OCI-LY3 (cell line): ENCODE measurements around the gene LASP1.

ENCODE experiments used
- H2AFZ ChIP-seq: fragments of 200-600, 300-600 bp; shearing (Covaris generic); 2 replicates; pipeline ENCODE4 v1.6.0; 2014; ENCODE audit warnings: antibody characterized with exemption, low read depth, low read length
- H3K27ac ChIP-seq: fragments of 200-600, 300-600 bp; sonication (generic); 2 replicates; pipeline ENCODE4 v1.5.1; 2014; ENCODE audit warnings: mild to moderate bottlenecking, low read length, moderate library complexity, mixed read lengths
- H3K27me3 ChIP-seq: fragments of 200-600, 300-600 bp; sonication (generic); 2 replicates; pipeline ENCODE4 v1.6.1; 2014; ENCODE audit warnings: low read depth, low read length, mixed read lengths
- H3K36me3 ChIP-seq: fragments of 200-600, 300-600 bp; sonication (generic); replicated peaks from 2 replicates; pipeline ENCODE3; 2014; ENCODE audit warnings: low read depth, low read length, mixed read lengths
- H3K4me1 ChIP-seq: fragments of 300-600, 200-600 bp; sonication (generic); 2 replicates; pipeline ENCODE4 v1.6.1; 2014; ENCODE audit warnings: low read length, mixed read lengths
- H3K4me2 ChIP-seq: fragments of 200-600, 300-600 bp; sonication (generic); 2 replicates; pipeline ENCODE4 v1.6.1; 2014; ENCODE audit warnings: low read length, mixed read lengths
- H3K4me3 ChIP-seq: fragments of 300-600, 200-600 bp; sonication (generic); 2 replicates; pipeline ENCODE4 v1.5.1; 2014; ENCODE audit warnings: antibody characterized with exemption, mild to moderate bottlenecking, low read length, moderate library complexity
- H3K79me2 ChIP-seq: fragments of 300-600, 200-600 bp; shearing (Covaris generic); 2 replicates; pipeline ENCODE4 v1.6.1; 2014; ENCODE audit warnings: mild to moderate bottlenecking, low read length, mixed read lengths
- H3K9ac ChIP-seq: fragments of 300-600, 200-600 bp; shearing (Covaris generic); 2 replicates; pipeline ENCODE4 v1.6.0; 2014; ENCODE audit warnings: mild to moderate bottlenecking, low read length, moderate library complexity
- H3K9me3 ChIP-seq: fragments of 200-600, 300-600 bp; shearing (Covaris generic); 2 replicates; pipeline ENCODE4 v1.6.1; 2014; ENCODE audit warnings: low read length, mixed read lengths; ENCODE audit not compliant: insufficient read depth
- H4K20me1 ChIP-seq: fragments of 200-600, 300-600 bp; sonication (generic); 2 replicates; pipeline ENCODE4 v1.6.1; 2016; ENCODE audit warnings: low read length, mixed read lengths; ENCODE audit not compliant: insufficient read depth
- CTCF ChIP-seq: fragments of 200-600, 300-600 bp; sonication (generic); IDR thresholded peaks from 2 replicates; pipeline ENCODE4 v1.5.1; 2014; ENCODE audit warnings: antibody characterized with exemption, low read length, low read depth
- EZH2phosphoT487 ChIP-seq: fragments of 200-600 bp; shearing (Covaris generic); IDR thresholded peaks from 2 replicates; pipeline ENCODE4 v1.6.1; 2018; ENCODE audit warnings: antibody characterized with exemption, mixed run types, low read depth

The LASP1 gene

GRCh38 chr17:38917259-38917658 is 47.4 kb downstream of the LASP1 start:
- Histone ChIP-seq H3K4me3 (no peak overlapping the region), H2AFZ (no peak overlapping the region), H3K27me3 (no peaks in the 10 kb centered on the region), H3K79me2 (no peaks in the 10 kb centered on the region), H3K4me2 (no peak overlapping the region), H3K4me1 (no peaks in the 10 kb centered on the region), H3K9me3 (no peaks in the 10 kb centered on the region), H3K36me3 (peaks cover 25% of the 10 kb centered on the region), H3K9ac (no peak overlapping the region), H3K27ac (no peak overlapping the region), H4K20me1 (no peaks in the 10 kb centered on the region)
- TF ChIP-seq EZH2phosphoT487 (no peak), CTCF (peak; percentile 26; the same call in 1 of the 2 replicates)

DNA sequence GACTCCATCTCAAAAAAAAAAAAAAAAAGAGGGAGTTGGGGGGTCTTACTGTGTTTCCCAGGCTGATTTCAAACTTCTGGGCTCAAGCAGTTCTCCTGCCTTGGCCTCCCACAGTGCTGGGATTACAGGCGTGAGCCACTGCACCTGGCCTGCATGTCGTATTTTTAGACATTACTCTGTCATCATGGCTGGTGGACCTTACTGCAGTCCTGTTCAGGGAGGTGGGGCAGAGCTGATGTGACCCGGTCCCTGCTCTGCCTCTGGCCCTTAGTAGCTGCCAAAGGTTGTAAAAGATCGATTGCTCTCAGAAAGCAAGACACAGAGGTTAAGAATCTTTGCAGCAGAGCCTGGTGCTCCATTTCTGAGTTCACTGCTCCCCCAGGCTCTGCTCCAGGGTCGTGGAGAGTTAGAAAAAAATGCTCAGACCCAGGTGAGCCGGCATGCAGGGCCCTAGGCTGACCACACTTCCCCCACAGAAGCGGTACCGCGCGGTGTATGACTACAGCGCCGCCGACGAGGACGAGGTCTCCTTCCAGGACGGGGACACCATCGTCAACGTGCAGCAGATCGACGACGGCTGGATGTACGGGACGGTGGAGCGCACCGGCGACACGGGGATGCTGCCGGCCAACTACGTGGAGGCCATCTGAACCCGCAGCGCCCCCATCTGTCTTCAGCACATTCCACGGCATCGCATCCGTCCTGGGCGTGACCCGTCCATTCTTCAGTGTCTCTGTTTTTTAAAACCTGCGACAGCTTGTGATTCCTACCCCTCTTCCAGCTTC is 48.5 kb downstream of the LASP1 start:
- Histone ChIP-seq H3K4me1 (no peaks in the 10 kb centered on the region), H3K27me3 (no peaks in the 10 kb centered on the region), H3K9me3 (no peaks in the 10 kb centered on the region), H3K79me2 (no peaks in the 10 kb centered on the region), H3K4me3 (no peak overlapping the region), H2AFZ (no peak overlapping the region), H3K4me2 (no peak overlapping the region), H3K36me3 (peaks cover 25% of the 10 kb centered on the region), H4K20me1 (no peaks in the 10 kb centered on the region), H3K27ac (no peak overlapping the region), H3K9ac (no peak overlapping the region)
- TF ChIP-seq CTCF, result no peak
- TF ChIP-seq EZH2phosphoT487, result no peak

DNA sequence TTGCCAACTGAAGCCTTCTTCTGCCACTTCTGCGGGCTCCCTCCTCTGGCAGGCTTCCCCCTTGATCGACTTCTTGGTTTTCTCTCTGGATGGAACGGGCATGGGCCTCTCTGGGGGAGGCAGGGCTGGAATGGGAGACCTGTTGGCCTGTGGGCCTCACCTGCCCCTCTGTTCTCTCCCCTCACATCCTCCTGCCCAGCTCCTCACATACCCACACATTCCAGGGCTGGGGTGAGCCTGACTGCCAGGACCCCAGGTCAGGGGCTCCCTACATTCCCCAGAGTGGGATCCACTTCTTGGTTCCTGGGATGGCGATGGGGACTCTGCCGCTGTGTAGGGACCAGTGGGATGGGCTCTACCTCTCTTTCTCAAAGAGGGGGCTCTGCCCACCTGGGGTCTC is 49.1 kb downstream of the LASP1 start:
- no peaks in the 10 kb centered on the region for H3K4me1 ChIP-seq
- H2AFZ ChIP-seq, result no peak overlapping the region
- no peak overlapping the region for H3K4me3 ChIP-seq
- no peak overlapping the region for H3K27ac ChIP-seq
- H3K79me2 ChIP-seq, result no peaks in the 10 kb centered on the region
- H3K4me2 ChIP-seq, result no peak overlapping the region
- H3K36me3 ChIP-seq, result peaks cover 25% of the 10 kb centered on the region
- H4K20me1 ChIP-seq, result no peaks in the 10 kb centered on the region
- no peak for TF ChIP-seq EZH2phosphoT487
- no peak for TF ChIP-seq CTCF
- no peaks in the 10 kb centered on the region for H3K9me3 ChIP-seq
- H3K27me3 ChIP-seq, result no peaks in the 10 kb centered on the region
- no peak overlapping the region for H3K9ac ChIP-seq

GRCh38 chr17:38919316-38920078 is 49.6 kb downstream of the LASP1 start:
- H3K27me3 ChIP-seq, result no peaks in the 10 kb centered on the region
- H3K9me3 ChIP-seq, result no peaks in the 10 kb centered on the region
- H3K79me2 ChIP-seq, result no peaks in the 10 kb centered on the region
- H4K20me1 ChIP-seq, result no peaks in the 10 kb centered on the region
- no peak overlapping the region for H2AFZ ChIP-seq
- no peak overlapping the region for H3K4me2 ChIP-seq
- TF ChIP-seq EZH2phosphoT487 (no peak), CTCF (no peak)
- no peak overlapping the region for H3K27ac ChIP-seq
- no peak overlapping the region for H3K4me3 ChIP-seq
- H3K9ac ChIP-seq, result no peak overlapping the region
- peaks cover 25% of the 10 kb centered on the region for H3K36me3 ChIP-seq
- H3K4me1 ChIP-seq, result no peaks in the 10 kb centered on the region
